Cardiac muscle cell (in vitro differentiated cells and primary cell): ENCODE results near the gene RDH13. TPM values are rescaled to one million over a fixed set of nuclear protein-coding genes. Genes with fewer than 3 reads are reported as not detected.

Experiments used
- DNase-seq, 2 donors: peaks; one replicate each; pipeline versions ENCODE4 v3.0.0 to v3.0.0-alpha.2; 2010 to 2017; ENCODE audit warnings: low read depth in 1 of 2, low spot score in 1 of 2
- H3K27ac ChIP-seq: fragments of 200-600 bp; sonication (generic); 2 replicates; pipeline ENCODE4 v1.5.1; 2016
- H3K27me3 ChIP-seq: fragments of 200-600 bp; sonication (generic); 2 replicates; pipeline ENCODE4 v1.6.0; 2016; ENCODE audit warnings: control low read depth
- H3K36me3 ChIP-seq: fragments of 200-600 bp; sonication (generic); 2 replicates; pipeline ENCODE4 v1.5.1; 2016; ENCODE audit warnings: control low read depth
- H3K4me1 ChIP-seq: fragments of 200-600 bp; sonication (generic); 2 replicates; pipeline ENCODE4 v1.8.1; 2017; ENCODE audit warnings: low read depth, mild to moderate bottlenecking, mixed run types
- H3K4me3 ChIP-seq: fragments of 200-600 bp; sonication (generic); 2 replicates; pipeline ENCODE4 v1.5.1; 2016; ENCODE audit warnings: mild to moderate bottlenecking
- H3K9me3 ChIP-seq: fragments of 200-600 bp; sonication (generic); 2 replicates; pipeline ENCODE4 v1.5.1; 2017; ENCODE audit warnings: low read depth, mild to moderate bottlenecking, control low read depth
- CTCF ChIP-seq: IDR thresholded peaks from 2 replicates; pipeline ENCODE4 v1.5.1; 2012; ENCODE audit warnings: low read depth, mild to moderate bottlenecking, low read length
- polyA plus RNA-seq: library from polyadenylated mRNA; unstranded; fragments of >200 nt; fragmentation: Nextera tagmentation; extraction: Ambion mirVana; gene quantifications from 2 replicates; pipeline ENCODE4 v1.2.1, GENCODE V29; 2016
- total RNA-seq: library from RNA; depleted of rRNA; stranded (reverse); fragments of >200 nt; gene quantifications from 2 replicates; pipeline ENCODE4 v1.2.3, GENCODE V29; 2016

RDH13 gene
- total and polyA plus RNA-seq, 2 experiments from 2014 or later = 23.7 to 41.0 TPM

- Histone ChIP-seq H3K4me1 (peaks cover 5% of the 10 kb centered on the region), H3K9me3 (no peaks in the 10 kb centered on the region), H3K36me3 (no peaks in the 10 kb centered on the region), H3K27ac (no peak overlapping the region), H3K27me3 (peaks cover 44% of the 10 kb centered on the region), H3K4me3 (no peak overlapping the region)
- DNase-seq = no peak
- no peak for TF ChIP-seq CTCF
Observed at GRCh38 chr19:55076321-55076720, 13.4 kb upstream of the RDH13 start.

GRCh38 chr19:55075371-55075998, 12.5 kb upstream of the RDH13 start, which contains the start of gene EPS8L1:
TSS of gene EPS8L1 (plus strand) at chr19:55075869. CDS start at chr19:55076445, 576 bp downstream.
- no peak within 1 kb of the TSS for H3K4me3 ChIP-seq
- no peaks in the 10 kb centered on the region for H3K36me3 ChIP-seq
- H3K27me3 ChIP-seq = peaks cover 44% of the 10 kb centered on the region
- no peak for DNase-seq
- H3K4me1 ChIP-seq = peaks cover 1% of the 10 kb centered on the region
- no peak for TF ChIP-seq CTCF
- H3K27ac ChIP-seq = no peak within 1 kb of the TSS
- H3K9me3 ChIP-seq = no peaks in the 10 kb centered on the region

GRCh38 chr19:55071913-55072312, 9.0 kb upstream of the RDH13 start:
- H3K9me3 ChIP-seq = no peaks in the 10 kb centered on the region
- no peak overlapping the region for H3K27ac ChIP-seq
- peaks cover 3% of the 10 kb centered on the region for H3K4me1 ChIP-seq
- peaks cover 60% of the 10 kb centered on the region for H3K27me3 ChIP-seq
- DNase-seq = no peak
- H3K36me3 ChIP-seq = no peaks in the 10 kb centered on the region
- H3K4me3 ChIP-seq = no peak overlapping the region
- TF ChIP-seq CTCF = no peak

- H3K36me3 ChIP-seq = no peaks in the 10 kb centered on the region
- no peak overlapping the region for H3K27ac ChIP-seq
- peak in 1 of 2 donors; percentile 46 for DNase-seq
- H3K27me3 ChIP-seq = peaks cover 67% of the 10 kb centered on the region
- H3K4me1 ChIP-seq = peaks cover 3% of the 10 kb centered on the region
- no peak for TF ChIP-seq CTCF
- H3K9me3 ChIP-seq = no peaks in the 10 kb centered on the region
- H3K4me3 ChIP-seq = no peak overlapping the region
Observed at GRCh38 chr19:55071129-55071502, 8.2 kb upstream of the RDH13 start.

- Histone ChIP-seq H3K36me3 (no peaks in the 10 kb centered on the region), H3K4me3 (no peak overlapping the region), H3K4me1 (peaks cover 3% of the 10 kb centered on the region), H3K27ac (no peak overlapping the region), H3K9me3 (no peaks in the 10 kb centered on the region), H3K27me3 (peaks cover 70% of the 10 kb centered on the region)
- TF ChIP-seq CTCF = no peak
- no peak for DNase-seq
Observed at GRCh38 chr19:55070466-55071128, 7.6 kb upstream of the RDH13 start.
